GM21390 (cell line): ENCODE measurements around the gene RPS6KA2.

ENCODE experiments used
- ATAC-seq: cut with Tn5 transposase; IDR thresholded peaks from one replicate; pipeline ENCODE4 v1.9.1; 2021; ENCODE audit not compliant: unreplicated experiment

The RPS6KA2 gene

GRCh38 chr6:166579237-166579850 is 47.7 kb downstream of the RPS6KA2 start:
- no peak for ATAC-seq

- ATAC-seq, result no peak
Measured at GRCh38 chr6:166578536-166579236, 48.4 kb downstream of the RPS6KA2 start.

- no peak for ATAC-seq
Measured at GRCh38 chr6:166575205-166575604, 51.8 kb downstream of the RPS6KA2 start.

- ATAC-seq, result no peak
Measured at GRCh38 chr6:166573511-166574216, 53.4 kb downstream of the RPS6KA2 start.

GRCh38 chr6:166572370-166573261 is 54.4 kb downstream of the RPS6KA2 start:
- no peak for ATAC-seq

GRCh38 chr6:166570929-166571713 is 55.9 kb downstream of the RPS6KA2 start:
- no peak for ATAC-seq

GRCh38 chr6:166569206-166569605 is 57.8 kb downstream of the RPS6KA2 start:
- ATAC-seq, result no peak

GRCh38 chr6:166567813-166568212 is 59.2 kb downstream of the RPS6KA2 start:
- no peak for ATAC-seq

GRCh38 chr6:166567107-166567506 is 59.9 kb downstream of the RPS6KA2 start:
- ATAC-seq, result no peak

- ATAC-seq, result no peak
Measured at GRCh38 chr6:166566026-166567011, 60.7 kb downstream of the RPS6KA2 start.

- ATAC-seq, result no peak
Measured at GRCh38 chr6:166565084-166565967, 61.7 kb downstream of the RPS6KA2 start.

- ATAC-seq, result no peak
Measured at GRCh38 chr6:166563805-166564204, 63.2 kb downstream of the RPS6KA2 start.

- ATAC-seq, result no peak
Measured at GRCh38 chr6:166563200-166563599, 63.9 kb downstream of the RPS6KA2 start.

GRCh38 chr6:166562726-166563125 is 64.3 kb downstream of the RPS6KA2 start:
- ATAC-seq, result no peak

- ATAC-seq, result no peak
Measured at GRCh38 chr6:166561771-166562359, 65.2 kb downstream of the RPS6KA2 start.

- no peak for ATAC-seq
Measured at GRCh38 chr6:166560222-166560621, 66.8 kb downstream of the RPS6KA2 start.

- no peak for ATAC-seq
Measured at GRCh38 chr6:166559662-166560061, 67.4 kb downstream of the RPS6KA2 start.

- no peak for ATAC-seq
Measured at GRCh38 chr6:166559211-166559610, 67.8 kb downstream of the RPS6KA2 start.
